GM06990 (cell line): Measurements from ENCODE around the gene ZNF574.

Source experiments
- DNase-seq: peaks from one replicate; pipeline ENCODE4 v3.0.0-alpha.2; 2011; ENCODE audit not compliant: insufficient read length; ENCODE audit errors: extremely low read depth
- H3K27me3 ChIP-seq: replicated peaks from 2 replicates; pipeline ENCODE4 v1.6.0; 2011; ENCODE audit warnings: low read length; ENCODE audit not compliant: control insufficient read depth, insufficient read depth
- H3K36me3 ChIP-seq: 2 replicates; pipeline ENCODE4 v1.5.1; 2011; ENCODE audit warnings: low read length; ENCODE audit not compliant: control insufficient read depth, insufficient read depth
- H3K4me3 ChIP-seq: replicated peaks from 2 replicates; pipeline ENCODE4 v1.5.1; 2011; ENCODE audit warnings: low read depth, mild to moderate bottlenecking, control low read depth, low read length
- TF ChIP-seq, protein P1 (sequence below): IDR thresholded peaks from 2 replicates; pipeline ENCODE4 v1.5.1; 2011; ENCODE audit warnings: low read length, control low read depth, mild to moderate bottlenecking, inconsistent platforms; ENCODE audit not compliant: insufficient read depth, poor library complexity, severe bottlenecking

Gene ZNF574

GRCh38 chr19:42079886-42080763 is 4.2 kb downstream of the ZNF574 start:
- no peak for DNase-seq
- no peaks in the 10 kb centered on the region for H3K27me3 ChIP-seq
- TF ChIP-seq, protein P1, sequence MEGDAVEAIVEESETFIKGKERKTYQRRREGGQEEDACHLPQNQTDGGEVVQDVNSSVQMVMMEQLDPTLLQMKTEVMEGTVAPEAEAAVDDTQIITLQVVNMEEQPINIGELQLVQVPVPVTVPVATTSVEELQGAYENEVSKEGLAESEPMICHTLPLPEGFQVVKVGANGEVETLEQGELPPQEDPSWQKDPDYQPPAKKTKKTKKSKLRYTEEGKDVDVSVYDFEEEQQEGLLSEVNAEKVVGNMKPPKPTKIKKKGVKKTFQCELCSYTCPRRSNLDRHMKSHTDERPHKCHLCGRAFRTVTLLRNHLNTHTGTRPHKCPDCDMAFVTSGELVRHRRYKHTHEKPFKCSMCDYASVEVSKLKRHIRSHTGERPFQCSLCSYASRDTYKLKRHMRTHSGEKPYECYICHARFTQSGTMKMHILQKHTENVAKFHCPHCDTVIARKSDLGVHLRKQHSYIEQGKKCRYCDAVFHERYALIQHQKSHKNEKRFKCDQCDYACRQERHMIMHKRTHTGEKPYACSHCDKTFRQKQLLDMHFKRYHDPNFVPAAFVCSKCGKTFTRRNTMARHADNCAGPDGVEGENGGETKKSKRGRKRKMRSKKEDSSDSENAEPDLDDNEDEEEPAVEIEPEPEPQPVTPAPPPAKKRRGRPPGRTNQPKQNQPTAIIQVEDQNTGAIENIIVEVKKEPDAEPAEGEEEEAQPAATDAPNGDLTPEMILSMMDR, result no peak
- no peak overlapping the region for H3K4me3 ChIP-seq
- H3K36me3 ChIP-seq, result peaks cover 28% of the 10 kb centered on the region

- Histone ChIP-seq H3K27me3 (no peaks in the 10 kb centered on the region), H3K36me3 (peaks cover 28% of the 10 kb centered on the region), H3K4me3 (no peak overlapping the region)
- TF ChIP-seq, protein P1, result no peak
- DNase-seq, result no peak
These were observed 4.9 kb downstream of the ZNF574 start for GRCh38 chr19:42080764-42081375.

- Histone ChIP-seq H3K4me3 (no peak overlapping the region), H3K36me3 (peaks cover 28% of the 10 kb centered on the region), H3K27me3 (no peaks in the 10 kb centered on the region)
- TF ChIP-seq, protein P1, result peak; percentile 72
- DNase-seq, result no peak
These were observed 5.7 kb downstream of the ZNF574 start for GRCh38 chr19:42081584-42082203.

- DNase-seq, result no peak
- no peaks in the 10 kb centered on the region for H3K27me3 ChIP-seq
- TF ChIP-seq, protein P1, result no peak
- H3K36me3 ChIP-seq, result peaks cover 26% of the 10 kb centered on the region
- H3K4me3 ChIP-seq, result no peak overlapping the region
These were observed 7.6 kb downstream of the ZNF574 start for GRCh38 chr19:42083537-42083936.

DNA sequence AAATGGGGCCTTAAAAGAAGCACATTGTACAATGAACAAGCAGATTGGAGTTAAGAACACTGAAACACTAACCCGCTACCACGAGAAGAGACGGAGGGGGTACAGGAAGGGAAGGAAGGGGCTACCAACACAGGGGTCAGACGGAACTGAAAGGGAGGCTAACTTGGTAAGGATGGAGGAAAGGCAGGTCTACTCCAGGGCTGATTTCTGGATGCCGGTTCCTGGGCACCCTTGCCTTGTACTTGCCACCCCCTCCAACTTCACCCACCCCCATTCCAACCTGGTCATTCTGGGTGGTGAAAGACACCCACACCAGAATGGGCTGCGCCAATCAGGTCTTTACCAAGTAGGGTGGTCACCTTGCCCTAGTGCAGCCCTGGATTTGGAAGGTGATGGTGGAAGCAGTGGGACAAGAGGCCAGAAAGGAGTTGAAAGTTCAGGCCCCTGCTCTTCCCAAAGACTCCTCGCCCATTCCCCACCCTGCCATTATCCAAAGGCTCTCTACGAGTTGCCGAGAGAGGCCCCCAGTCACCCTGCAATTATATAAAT is 10.3 kb downstream of the ZNF574 start:
- DNase-seq, result no peak
- no peaks in the 10 kb centered on the region for H3K27me3 ChIP-seq
- TF ChIP-seq, protein P1, result no peak
- H3K36me3 ChIP-seq, result peaks cover under 1% of the 10 kb centered on the region
- no peak overlapping the region for H3K4me3 ChIP-seq
